HG03342 (cell line): Measurements from ENCODE around the gene YPEL4.

Experiments
- ATAC-seq: cut with Tn5 transposase; IDR thresholded peaks from one replicate; pipeline ENCODE4 v1.9.1; 2021; ENCODE audit warnings: mild to moderate bottlenecking, moderate library complexity; ENCODE audit not compliant: unreplicated experiment

Gene YPEL4

GRCh38 chr11:57634311-57634710 lies 15.4 kb downstream of the YPEL4 start:
- no peak for ATAC-seq

GRCh38 chr11:57633394-57634070 lies 16.2 kb downstream of the YPEL4 start:
- no peak for ATAC-seq

GRCh38 chr11:57632116-57632515 lies 17.6 kb downstream of the YPEL4 start:
- ATAC-seq, result no peak

GRCh38 chr11:57630171-57630570 lies 19.5 kb downstream of the YPEL4 start:
- no peak for ATAC-seq

GRCh38 chr11:57626895-57627294 lies 22.8 kb downstream of the YPEL4 start:
- no peak for ATAC-seq

GRCh38 chr11:57624864-57625263 lies 24.8 kb downstream of the YPEL4 start:
- no peak for ATAC-seq

GRCh38 chr11:57622263-57622662 lies 27.4 kb downstream of the YPEL4 start:
- no peak for ATAC-seq

GRCh38 chr11:57620467-57620866 lies 29.2 kb downstream of the YPEL4 start:
- ATAC-seq, result no peak

GRCh38 chr11:57619331-57619730 lies 30.4 kb downstream of the YPEL4 start:
- ATAC-seq, result no peak

- no peak for ATAC-seq
These were observed 31.3 kb downstream of the YPEL4 start for GRCh38 chr11:57618438-57618837.

GRCh38 chr11:57616595-57616994 lies 33.1 kb downstream of the YPEL4 start:
- ATAC-seq, result no peak

GRCh38 chr11:57615308-57615707 lies 34.4 kb downstream of the YPEL4 start:
- ATAC-seq, result no peak

GRCh38 chr11:57614234-57614772 lies 35.4 kb downstream of the YPEL4 start:
- ATAC-seq, result no peak

GRCh38 chr11:57610170-57610569 lies 39.5 kb downstream of the YPEL4 start:
- no peak for ATAC-seq

- ATAC-seq, result no peak
These were observed 44.7 kb downstream of the YPEL4 start for GRCh38 chr11:57605028-57605420.

GRCh38 chr11:57604296-57605027 lies 45.2 kb downstream of the YPEL4 start:
- no peak for ATAC-seq

GRCh38 chr11:57601297-57601696 lies 48.4 kb downstream of the YPEL4 start:
- no peak for ATAC-seq

GRCh38 chr11:57599381-57599780 lies 50.3 kb downstream of the YPEL4 start:
- no peak for ATAC-seq

- ATAC-seq, result no peak
These were observed 50.9 kb downstream of the YPEL4 start for GRCh38 chr11:57598831-57599155.

- ATAC-seq, result no peak
These were observed 51.5 kb downstream of the YPEL4 start for GRCh38 chr11:57597916-57598830.

- ATAC-seq, result no peak
These were observed 52.2 kb downstream of the YPEL4 start, which contains the start of gene SERPING1 for GRCh38 chr11:57597461-57597915. Gene SERPING1, plus strand, starts transcription at chr11:57597685. Its CDS starts 586 bp downstream, at chr11:57598271.
